HepG2 (cell line): ENCODE results near the gene GADD45GIP1. TPM values are rescaled to one million over a fixed set of nuclear protein-coding genes. Genes with fewer than 3 reads are reported as not detected.

Source experiments
- ARNT2 ChIP-seq: sonication (generic); formaldehyde crosslinking; IDR thresholded peaks from 2 replicates; pipeline ENCODE4 v1.8.0; 2022; ENCODE audit warnings: mild to moderate bottlenecking, low read depth, missing genetic modification reagents, moderate library complexity
- CENPT ChIP-seq: sonication (generic); formaldehyde crosslinking; IDR thresholded peaks from 2 replicates; pipeline ENCODE4 v1.8.0; 2022; ENCODE audit warnings: low read depth, mild to moderate bottlenecking, moderate library complexity, missing genetic modification reagents
- MED1 ChIP-seq: sonication (generic); formaldehyde crosslinking; IDR thresholded peaks from 2 replicates; pipeline ENCODE4 v1.4.0; 2020; ENCODE audit warnings: missing genetic modification reagents
- PHF5A ChIP-seq: IDR thresholded peaks from one replicate; pipeline ENCODE4 v1.6.1; 2018; ENCODE audit warnings: low read depth, missing genetic modification reagents; ENCODE audit not compliant: unreplicated experiment
- TBX2 ChIP-seq: sonication (generic); formaldehyde crosslinking; IDR thresholded peaks from 2 replicates; pipeline ENCODE4 v1.5.0; 2020; ENCODE audit warnings: missing genetic modification reagents, mild to moderate bottlenecking, borderline replicate concordance
- ZNF407 ChIP-seq: sonication (generic); formaldehyde crosslinking; IDR thresholded peaks from one replicate; pipeline ENCODE4 v1.5.1; 2020; ENCODE audit warnings: mild to moderate bottlenecking, missing genetic modification reagents; ENCODE audit errors: not compliant biosample characterization
- ZNF558 ChIP-seq: sonication (generic); formaldehyde crosslinking; IDR thresholded peaks from 2 replicates; pipeline ENCODE4 v1.9.0; 2022; ENCODE audit warnings: mild to moderate bottlenecking, missing genetic modification reagents, borderline replicate concordance
- ZNF768 ChIP-seq: sonication (generic); formaldehyde crosslinking; IDR thresholded peaks from 2 replicates; pipeline ENCODE4 v1.4.0; 2020; ENCODE audit warnings: missing genetic modification reagents
- polyA plus RNA-seq, 8 experiments: library from polyadenylated mRNA; depleted of rRNA in 3 of 8; stranded (reverse) in 7 of 8; unstranded in 1 of 8; fragments of >200 nt; fragmentation: Illumina TruSeq in 4 of 8; extraction: Trizol in 4 of 8; gene quantifications; 2 replicates each; pipeline versions ENCODE4 v1.2.1 to v1.2.3, GENCODE V29; 2011 to 2016; ENCODE audit warnings: low read depth in 4 of 8, missing spikeins in 1 of 8, mixed read lengths in 1 of 8; ENCODE audit not compliant: insufficient read depth in 1 of 8
- total RNA-seq, 5 experiments: library from RNA; depleted of rRNA; stranded (reverse); fragments of >200 nt; fragmentation: Illumina TruSeq; extraction: Trizol; gene quantifications; 2 replicates each; pipeline ENCODE4 v1.2.3, GENCODE V29; 2016; ENCODE audit warnings: low read depth in 1 of 5

Gene GADD45GIP1
- total and polyA plus RNA-seq, 2 of the 13 experiments (the other 11 are each of a cell fraction or from before 2014, with no cell fraction given) = 24.6 to 30.7 TPM

GRCh38 chr19:12943437-12944044 is 13.5 kb downstream of the GADD45GIP1 start (continued):
- TF ChIP-seq PHF5A = no peak
- TF ChIP-seq MED1 (CRISPR knock-in tag) = no peak
- TF ChIP-seq ZNF768 (CRISPR knock-in tag) = no peak
- no peak for TF ChIP-seq ARNT2 (CRISPR knock-in tag)
- TF ChIP-seq ZNF407 (CRISPR knock-in tag) = no peak
- TF ChIP-seq ZNF558 = no peak
- TF ChIP-seq TBX2 (CRISPR knock-in tag) = no peak
- TF ChIP-seq CENPT (CRISPR knock-in tag) = no peak
